GM12878 (cell line): ENCODE results near the gene WNT9A. TPM values are rescaled to one million over a fixed set of nuclear protein-coding genes. Genes with fewer than 3 reads are reported as not detected.

Experiments
- PAX8 ChIP-seq: fragments of 450-650 bp; IDR thresholded peaks from 2 replicates; pipeline ENCODE4 v1.6.1; 2017; ENCODE audit warnings: mild to moderate bottlenecking, moderate library complexity
- SMAD5 ChIP-seq: IDR thresholded peaks from 2 replicates; pipeline ENCODE4 v1.6.1; 2016; ENCODE audit warnings: antibody characterized with exemption, low read depth
- TAF1 ChIP-seq: IDR thresholded peaks from 2 replicates; pipeline ENCODE4 v1.6.1; 2011; ENCODE audit warnings: mild to moderate bottlenecking, low read depth, low read length, borderline replicate concordance
- polyA plus RNA-seq, 11 experiments: library from polyadenylated mRNA; depleted of rRNA in 4 of 11; unstranded in 6 of 11; stranded (reverse) in 5 of 11; fragments of >200 nt; fragmentation: Nextera tagmentation in 4 of 11; fragmentation: Illumina TruSeq in 1 of 11; extraction: Ambion mirVana in 4 of 11; extraction: Trizol in 1 of 11; gene quantifications; 1 replicate in 1 of 11; 2 replicates in 10 of 11; pipeline versions ENCODE4 v1.2.1 to v1.2.3, GENCODE V29; 2011 to 2016; ENCODE audit warnings: inconsistent platforms in 2 of 11, missing spikeins in 2 of 11, low read depth in 1 of 11
- total RNA-seq, 4 experiments: library from RNA; depleted of rRNA in 3 of 4; stranded (reverse); fragments of >200 nt in 3 of 4; fragmentation: Illumina TruSeq in 1 of 4; extraction: Trizol in 1 of 4; gene quantifications; 2 replicates each; pipeline versions ENCODE4 v1.2.1 to v1.2.3, GENCODE V29; 2013 to 2021
- TF ChIP-seq, protein P1 (sequence below): fragments of 450-650 bp; IDR thresholded peaks from 2 replicates; pipeline ENCODE4 v1.6.1; 2017; ENCODE audit warnings: mild to moderate bottlenecking, moderate library complexity
- TF ChIP-seq, protein P2 (sequence below): fragments of 450-650 bp; IDR thresholded peaks from 2 replicates; pipeline ENCODE4 v1.6.1; 2017; ENCODE audit warnings: antibody characterized with exemption, mild to moderate bottlenecking, moderate library complexity
- TF ChIP-seq, protein P3 (sequence below): fragments of 450-650 bp; formaldehyde crosslinking; IDR thresholded peaks from 2 replicates; pipeline ENCODE4 v1.5.0; 2022; ENCODE audit warnings: mild to moderate bottlenecking, missing genetic modification characterization

The WNT9A gene
- total and polyA plus RNA-seq, 10 of the 15 experiments (the other 5 are each of a cell fraction or from before 2014, with no cell fraction given), result not detected

- TF ChIP-seq, protein P1, sequence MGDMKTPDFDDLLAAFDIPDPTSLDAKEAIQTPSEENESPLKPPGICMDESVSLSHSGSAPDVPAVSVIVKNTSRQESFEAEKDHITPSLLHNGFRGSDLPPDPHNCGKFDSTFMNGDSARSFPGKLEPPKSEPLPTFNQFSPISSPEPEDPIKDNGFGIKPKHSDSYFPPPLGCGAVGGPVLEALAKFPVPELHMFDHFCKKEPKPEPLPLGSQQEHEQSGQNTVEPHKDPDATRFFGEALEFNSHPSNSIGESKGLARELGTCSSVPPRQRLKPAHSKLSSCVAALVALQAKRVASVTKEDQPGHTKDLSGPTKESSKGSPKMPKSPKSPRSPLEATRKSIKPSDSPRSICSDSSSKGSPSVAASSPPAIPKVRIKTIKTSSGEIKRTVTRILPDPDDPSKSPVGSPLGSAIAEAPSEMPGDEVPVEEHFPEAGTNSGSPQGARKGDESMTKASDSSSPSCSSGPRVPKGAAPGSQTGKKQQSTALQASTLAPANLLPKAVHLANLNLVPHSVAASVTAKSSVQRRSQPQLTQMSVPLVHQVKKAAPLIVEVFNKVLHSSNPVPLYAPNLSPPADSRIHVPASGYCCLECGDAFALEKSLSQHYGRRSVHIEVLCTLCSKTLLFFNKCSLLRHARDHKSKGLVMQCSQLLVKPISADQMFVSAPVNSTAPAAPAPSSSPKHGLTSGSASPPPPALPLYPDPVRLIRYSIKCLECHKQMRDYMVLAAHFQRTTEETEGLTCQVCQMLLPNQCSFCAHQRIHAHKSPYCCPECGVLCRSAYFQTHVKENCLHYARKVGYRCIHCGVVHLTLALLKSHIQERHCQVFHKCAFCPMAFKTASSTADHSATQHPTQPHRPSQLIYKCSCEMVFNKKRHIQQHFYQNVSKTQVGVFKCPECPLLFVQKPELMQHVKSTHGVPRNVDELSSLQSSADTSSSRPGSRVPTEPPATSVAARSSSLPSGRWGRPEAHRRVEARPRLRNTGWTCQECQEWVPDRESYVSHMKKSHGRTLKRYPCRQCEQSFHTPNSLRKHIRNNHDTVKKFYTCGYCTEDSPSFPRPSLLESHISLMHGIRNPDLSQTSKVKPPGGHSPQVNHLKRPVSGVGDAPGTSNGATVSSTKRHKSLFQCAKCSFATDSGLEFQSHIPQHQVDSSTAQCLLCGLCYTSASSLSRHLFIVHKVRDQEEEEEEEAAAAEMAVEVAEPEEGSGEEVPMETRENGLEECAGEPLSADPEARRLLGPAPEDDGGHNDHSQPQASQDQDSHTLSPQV, result no peak
- TF ChIP-seq TAF1 (no peak), SMAD5 (no peak), PAX8 (no peak)
- TF ChIP-seq, protein P2, sequence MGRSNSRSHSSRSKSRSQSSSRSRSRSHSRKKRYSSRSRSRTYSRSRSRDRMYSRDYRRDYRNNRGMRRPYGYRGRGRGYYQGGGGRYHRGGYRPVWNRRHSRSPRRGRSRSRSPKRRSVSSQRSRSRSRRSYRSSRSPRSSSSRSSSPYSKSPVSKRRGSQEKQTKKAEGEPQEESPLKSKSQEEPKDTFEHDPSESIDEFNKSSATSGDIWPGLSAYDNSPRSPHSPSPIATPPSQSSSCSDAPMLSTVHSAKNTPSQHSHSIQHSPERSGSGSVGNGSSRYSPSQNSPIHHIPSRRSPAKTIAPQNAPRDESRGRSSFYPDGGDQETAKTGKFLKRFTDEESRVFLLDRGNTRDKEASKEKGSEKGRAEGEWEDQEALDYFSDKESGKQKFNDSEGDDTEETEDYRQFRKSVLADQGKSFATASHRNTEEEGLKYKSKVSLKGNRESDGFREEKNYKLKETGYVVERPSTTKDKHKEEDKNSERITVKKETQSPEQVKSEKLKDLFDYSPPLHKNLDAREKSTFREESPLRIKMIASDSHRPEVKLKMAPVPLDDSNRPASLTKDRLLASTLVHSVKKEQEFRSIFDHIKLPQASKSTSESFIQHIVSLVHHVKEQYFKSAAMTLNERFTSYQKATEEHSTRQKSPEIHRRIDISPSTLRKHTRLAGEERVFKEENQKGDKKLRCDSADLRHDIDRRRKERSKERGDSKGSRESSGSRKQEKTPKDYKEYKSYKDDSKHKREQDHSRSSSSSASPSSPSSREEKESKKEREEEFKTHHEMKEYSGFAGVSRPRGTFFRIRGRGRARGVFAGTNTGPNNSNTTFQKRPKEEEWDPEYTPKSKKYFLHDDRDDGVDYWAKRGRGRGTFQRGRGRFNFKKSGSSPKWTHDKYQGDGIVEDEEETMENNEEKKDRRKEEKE, result no peak
- TF ChIP-seq, protein P3, sequence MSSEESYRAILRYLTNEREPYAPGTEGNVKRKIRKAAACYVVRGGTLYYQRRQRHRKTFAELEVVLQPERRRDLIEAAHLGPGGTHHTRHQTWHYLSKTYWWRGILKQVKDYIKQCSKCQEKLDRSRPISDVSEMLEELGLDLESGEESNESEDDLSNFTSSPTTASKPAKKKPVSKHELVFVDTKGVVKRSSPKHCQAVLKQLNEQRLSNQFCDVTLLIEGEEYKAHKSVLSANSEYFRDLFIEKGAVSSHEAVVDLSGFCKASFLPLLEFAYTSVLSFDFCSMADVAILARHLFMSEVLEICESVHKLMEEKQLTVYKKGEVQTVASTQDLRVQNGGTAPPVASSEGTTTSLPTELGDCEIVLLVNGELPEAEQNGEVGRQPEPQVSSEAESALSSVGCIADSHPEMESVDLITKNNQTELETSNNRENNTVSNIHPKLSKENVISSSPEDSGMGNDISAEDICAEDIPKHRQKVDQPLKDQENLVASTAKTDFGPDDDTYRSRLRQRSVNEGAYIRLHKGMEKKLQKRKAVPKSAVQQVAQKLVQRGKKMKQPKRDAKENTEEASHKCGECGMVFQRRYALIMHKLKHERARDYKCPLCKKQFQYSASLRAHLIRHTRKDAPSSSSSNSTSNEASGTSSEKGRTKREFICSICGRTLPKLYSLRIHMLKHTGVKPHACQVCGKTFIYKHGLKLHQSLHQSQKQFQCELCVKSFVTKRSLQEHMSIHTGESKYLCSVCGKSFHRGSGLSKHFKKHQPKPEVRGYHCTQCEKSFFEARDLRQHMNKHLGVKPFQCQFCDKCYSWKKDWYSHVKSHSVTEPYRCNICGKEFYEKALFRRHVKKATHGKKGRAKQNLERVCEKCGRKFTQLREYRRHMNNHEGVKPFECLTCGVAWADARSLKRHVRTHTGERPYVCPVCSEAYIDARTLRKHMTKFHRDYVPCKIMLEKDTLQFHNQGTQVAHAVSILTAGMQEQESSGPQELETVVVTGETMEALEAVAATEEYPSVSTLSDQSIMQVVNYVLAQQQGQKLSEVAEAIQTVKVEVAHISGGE (CRISPR knock-in tag), result no peak
Observed at GRCh38 chr1:227884370-227885134, 63.2 kb downstream of the WNT9A start (continued).
